ENCODE measurements around the gene PDCD5. TPM values are rescaled to one million over a fixed set of nuclear protein-coding genes. Genes with fewer than 3 reads are reported as not detected.

The PDCD5 gene
- total RNA-seq, 2 donors from 2014 or later, result 92.8 to 106 TPM

- Histone ChIP-seq H3K4me1 (replicated peaks) (no peaks in the 10 kb centered on the region), H3K4me3 (no peak overlapping the region), H3K27me3 (replicated peaks; ENCODE audit: insufficient read depth) (no peaks in the 10 kb centered on the region), H3K36me3 (peaks cover 4 to 20% of the 10 kb centered on the region in 2 donors), H3K9me3 (no peaks in the 10 kb centered on the region), H3K27ac (no peak overlapping the region)
- intact Hi-C loops (cut with DNase I), result no loop called here
- no peak for DNase-seq (ENCODE audit: low spot score)
- TF ChIP-seq POLR2AphosphoS5 (IDR thresholded peaks at IDR 0.05) (no peak), POLR2A (IDR thresholded peaks at IDR 0.05) (no peak), CTCF (IDR thresholded peaks at IDR 0.05) (no peak)
- WGBS, result 85% methylated on average over 11 of the region's 11 CpGs
Measured at GRCh38 chr19:32615569-32615968, 34.6 kb downstream of the PDCD5 start.

GRCh38 chr19:32619051-32619685 lies 38.2 kb downstream of the PDCD5 start:
- Histone ChIP-seq H3K4me3 (no peak overlapping the region), H3K27me3 (replicated peaks; ENCODE audit: insufficient read depth) (no peaks in the 10 kb centered on the region), H3K9me3 (no peaks in the 10 kb centered on the region), H3K36me3 (peaks cover 4 to 20% of the 10 kb centered on the region in 2 donors), H3K27ac (no peak overlapping the region), H3K4me1 (replicated peaks) (no peaks in the 10 kb centered on the region)
- TF ChIP-seq POLR2AphosphoS5 (IDR thresholded peaks at IDR 0.05), result no peak
- TF ChIP-seq POLR2A (IDR thresholded peaks at IDR 0.05), result no peak
- TF ChIP-seq CTCF (IDR thresholded peaks at IDR 0.05), result no peak
- 94% methylated on average over 23 of the region's 23 CpGs for WGBS
- DNase-seq (ENCODE audit: low spot score), result no peak
- intact Hi-C loops (cut with DNase I), result no loop called here

GRCh38 chr19:32622002-32622401 lies 41.0 kb downstream of the PDCD5 start:
- WGBS, result 72% methylated on average over 12 of the region's 12 CpGs
- no peak overlapping the region for H3K27ac ChIP-seq
- intact Hi-C loops (cut with DNase I), result no loop called here
- no peaks in the 10 kb centered on the region for H3K27me3 ChIP-seq (replicated peaks; ENCODE audit: insufficient read depth)
- H3K36me3 ChIP-seq, result peaks cover 4 to 15% of the 10 kb centered on the region in 2 donors
- H3K4me1 ChIP-seq (replicated peaks), result no peaks in the 10 kb centered on the region
- H3K9me3 ChIP-seq, result no peaks in the 10 kb centered on the region
- DNase-seq (ENCODE audit: low spot score), result no peak
- TF ChIP-seq POLR2A (IDR thresholded peaks at IDR 0.05) (no peak), POLR2AphosphoS5 (IDR thresholded peaks at IDR 0.05) (no peak), CTCF (IDR thresholded peaks at IDR 0.05) (no peak)
- no peak overlapping the region for H3K4me3 ChIP-seq

GRCh38 chr19:32624410-32624809 lies 43.4 kb downstream of the PDCD5 start:
- intact Hi-C loops (cut with DNase I), result no loop called here
- Histone ChIP-seq H3K4me3 (no peak overlapping the region), H3K27me3 (replicated peaks; ENCODE audit: insufficient read depth) (no peaks in the 10 kb centered on the region), H3K9me3 (no peaks in the 10 kb centered on the region), H3K27ac (no peak overlapping the region), H3K4me1 (replicated peaks) (no peaks in the 10 kb centered on the region), H3K36me3 (peaks cover under 1 to 5% of the 10 kb centered on the region in 2 donors)
- WGBS, result 92% methylated on average over 6 of the region's 6 CpGs
- DNase-seq (ENCODE audit: low spot score), result no peak
- TF ChIP-seq POLR2A (IDR thresholded peaks at IDR 0.05) (no peak), CTCF (IDR thresholded peaks at IDR 0.05) (no peak)

GRCh38 chr19:32626969-32627368 lies 46.0 kb downstream of the PDCD5 start:
- no peaks in the 10 kb centered on the region for H3K4me1 ChIP-seq (replicated peaks)
- intact Hi-C loops (cut with DNase I), result no loop called here
- H3K36me3 ChIP-seq, result no peaks in the 10 kb centered on the region
- no peak overlapping the region for H3K4me3 ChIP-seq
- H3K27me3 ChIP-seq (replicated peaks; ENCODE audit: insufficient read depth), result no peaks in the 10 kb centered on the region
- no peak overlapping the region for H3K27ac ChIP-seq
- H3K9me3 ChIP-seq, result no peaks in the 10 kb centered on the region
- no peak for TF ChIP-seq POLR2AphosphoS5 (IDR thresholded peaks at IDR 0.05)
- TF ChIP-seq CTCF (IDR thresholded peaks at IDR 0.05), result no peak
- TF ChIP-seq POLR2A (IDR thresholded peaks at IDR 0.05), result no peak
- no peak for DNase-seq (ENCODE audit: low spot score)
- WGBS, result 98% methylated on average over 4 of the region's 4 CpGs

Measured in prostate gland (tissue), 2 donors.